HepG2 (cell line): Measurements from ENCODE around the gene DLX4. TPM values are rescaled to one million over a fixed set of nuclear protein-coding genes. Genes with fewer than 3 reads are reported as not detected.

Experiments used
- BRD4 ChIP-seq: sonication (generic); formaldehyde crosslinking; IDR thresholded peaks from 2 replicates; pipeline ENCODE4 v1.4.0; 2020; ENCODE audit warnings: missing genetic modification reagents
- HNRNPLL ChIP-seq: fragments of 200-400 bp; formaldehyde crosslinking; IDR thresholded peaks from 2 replicates; pipeline ENCODE4 v1.6.1; 2017; ENCODE audit warnings: mild to moderate bottlenecking, low read depth, low read length; ENCODE audit not compliant: poor library complexity, severe bottlenecking
- NCOA1 ChIP-seq: sonication (generic); formaldehyde crosslinking; IDR thresholded peaks from 2 replicates; pipeline ENCODE4 v1.9.0; 2021; ENCODE audit warnings: missing genetic modification reagents
- NFKB2 ChIP-seq: sonication (generic); formaldehyde crosslinking; IDR thresholded peaks from 2 replicates; pipeline ENCODE4 v1.4.0; 2020; ENCODE audit warnings: missing genetic modification reagents, borderline replicate concordance
- ZBTB7B ChIP-seq: sonication (generic); formaldehyde crosslinking; IDR thresholded peaks from 2 replicates; pipeline ENCODE4 v1.4.0; 2020; ENCODE audit warnings: missing genetic modification reagents
- ZFY ChIP-seq: sonication (generic); formaldehyde crosslinking; IDR thresholded peaks from 2 replicates; pipeline ENCODE4 v1.4.0; 2020; ENCODE audit warnings: missing genetic modification reagents
- ZNF160 ChIP-seq: sonication (generic); formaldehyde crosslinking; IDR thresholded peaks from 2 replicates; pipeline ENCODE4 v1.8.0; 2022; ENCODE audit warnings: mild to moderate bottlenecking, inconsistent platforms, missing genetic modification reagents
- ZZZ3 ChIP-seq: sonication (generic); formaldehyde crosslinking; IDR thresholded peaks from 2 replicates; pipeline ENCODE4 v1.4.0; 2020; ENCODE audit warnings: missing genetic modification reagents, mild to moderate bottlenecking, borderline replicate concordance
- polyA plus RNA-seq, 8 experiments: library from polyadenylated mRNA; depleted of rRNA in 3 of 8; stranded (reverse) in 7 of 8; unstranded in 1 of 8; fragments of >200 nt; fragmentation: Illumina TruSeq in 4 of 8; extraction: Trizol in 4 of 8; gene quantifications; 2 replicates each; pipeline versions ENCODE4 v1.2.1 to v1.2.3, GENCODE V29; 2011 to 2016; ENCODE audit warnings: low read depth in 4 of 8, missing spikeins in 1 of 8, mixed read lengths in 1 of 8; ENCODE audit not compliant: insufficient read depth in 1 of 8
- total RNA-seq, 5 experiments: library from RNA; depleted of rRNA; stranded (reverse); fragments of >200 nt; fragmentation: Illumina TruSeq; extraction: Trizol; gene quantifications; 2 replicates each; pipeline ENCODE4 v1.2.3, GENCODE V29; 2016; ENCODE audit warnings: low read depth in 1 of 5
- TF ChIP-seq, protein P1 (sequence below): sonication (generic); formaldehyde crosslinking; IDR thresholded peaks from 2 replicates; pipeline ENCODE4 v1.4.0; 2020; ENCODE audit warnings: mild to moderate bottlenecking, missing genetic modification reagents, borderline replicate concordance
- TF ChIP-seq, protein P2 (sequence below): sonication (generic); formaldehyde crosslinking; IDR thresholded peaks from 2 replicates; pipeline ENCODE4 v1.4.0; 2020; ENCODE audit warnings: missing genetic modification reagents
- TF ChIP-seq, protein P3 (sequence below), 2 experiments: sonication (generic) in 1 of 2; formaldehyde crosslinking in 1 of 2; IDR thresholded peaks; 2 replicates each; pipeline versions ENCODE4 v1.5.1 to v1.6.1; 2011 to 2020; ENCODE audit warnings: borderline replicate concordance in 1 of 2, low read depth in 1 of 2, low read length in 1 of 2, mild to moderate bottlenecking in 1 of 2, missing genetic modification reagents in 1 of 2, moderate library complexity in 1 of 2
- TF ChIP-seq, protein P4 (sequence below): sonication (generic); formaldehyde crosslinking; IDR thresholded peaks from 2 replicates; pipeline ENCODE4 v1.8.0; 2022; ENCODE audit warnings: low read depth, missing genetic modification reagents
- TF ChIP-seq, protein P5 (sequence below): sonication (generic); formaldehyde crosslinking; IDR thresholded peaks from 2 replicates; pipeline ENCODE4 v1.5.1; 2020; ENCODE audit warnings: mild to moderate bottlenecking, missing genetic modification reagents, moderate library complexity
- TF ChIP-seq, protein P6 (sequence below): sonication (generic); formaldehyde crosslinking; IDR thresholded peaks from 2 replicates; pipeline ENCODE4 v1.5.0; 2020; ENCODE audit warnings: mild to moderate bottlenecking, missing genetic modification reagents, borderline replicate concordance

Gene DLX4
- total and polyA plus RNA-seq, 2 of the 13 experiments (the other 11 are each of a cell fraction or from before 2014, with no cell fraction given) = 0.55 to 2.3 TPM

DNA sequence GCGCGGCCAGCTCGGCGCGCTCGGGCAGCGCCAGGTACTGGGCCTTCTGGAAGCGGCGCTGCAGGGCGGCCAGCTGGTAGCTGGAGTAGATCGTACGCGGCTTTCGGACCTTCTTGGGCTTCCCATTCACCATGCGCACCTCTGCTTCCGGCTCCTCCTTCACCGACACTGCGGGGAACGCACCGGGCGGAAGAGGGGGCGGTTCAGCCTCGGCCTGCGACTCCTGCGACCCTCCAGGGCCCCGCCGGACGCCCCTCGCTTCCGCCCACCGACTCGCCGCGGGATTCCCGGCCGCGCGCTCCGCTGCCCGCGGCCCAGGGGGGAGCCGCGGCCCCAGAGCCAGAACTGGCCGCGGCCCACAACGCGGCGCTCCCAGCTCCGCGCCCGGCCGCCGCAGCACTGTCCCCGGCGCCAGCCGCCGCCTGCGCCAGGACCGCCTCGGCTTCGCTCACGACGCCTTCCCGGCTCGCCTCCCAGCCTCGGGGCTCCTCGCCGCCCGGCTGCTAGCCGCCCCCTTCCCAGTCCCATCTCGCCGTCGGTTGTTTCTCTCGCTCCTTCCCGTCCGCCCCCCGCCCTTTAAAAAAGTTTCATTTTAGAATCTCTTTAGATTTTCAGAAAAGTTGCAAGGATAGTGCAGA lies 24.6 kb downstream of the DLX4 start (continued):
- TF ChIP-seq, protein P1, sequence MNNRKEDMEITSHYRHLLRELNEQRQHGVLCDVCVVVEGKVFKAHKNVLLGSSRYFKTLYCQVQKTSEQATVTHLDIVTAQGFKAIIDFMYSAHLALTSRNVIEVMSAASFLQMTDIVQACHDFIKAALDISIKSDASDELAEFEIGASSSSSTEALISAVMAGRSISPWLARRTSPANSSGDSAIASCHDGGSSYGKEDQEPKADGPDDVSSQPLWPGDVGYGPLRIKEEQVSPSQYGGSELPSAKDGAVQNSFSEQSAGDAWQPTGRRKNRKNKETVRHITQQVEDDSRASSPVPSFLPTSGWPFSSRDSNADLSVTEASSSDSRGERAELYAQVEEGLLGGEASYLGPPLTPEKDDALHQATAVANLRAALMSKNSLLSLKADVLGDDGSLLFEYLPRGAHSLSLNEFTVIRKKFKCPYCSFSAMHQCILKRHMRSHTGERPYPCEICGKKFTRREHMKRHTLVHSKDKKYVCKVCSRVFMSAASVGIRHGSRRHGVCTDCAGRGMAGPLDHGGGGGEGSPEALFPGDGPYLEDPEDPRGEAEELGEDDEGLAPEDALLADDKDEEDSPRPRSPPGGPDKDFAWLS (CRISPR knock-in tag) = no peak
- TF ChIP-seq ZZZ3 (CRISPR knock-in tag) (no peak), NFKB2 (0 out of 2 replicates have a peak, but pooled peaks have one; percentile 22), ZFY (CRISPR knock-in tag) (peak; percentile 23; the same call in 1 of the 2 replicates), HNRNPLL (peak; percentile 92), ZNF160 (CRISPR knock-in tag) (0 out of 2 replicates have a peak, but pooled peaks have one; percentile 46), BRD4 (CRISPR knock-in tag) (peak; percentile 17; the same call in 1 of the 2 replicates), ZBTB7B (CRISPR knock-in tag) (peak; percentile 51; the same call in 1 of the 2 replicates), NCOA1 (CRISPR knock-in tag) (no peak)
- TF ChIP-seq, protein P2, sequence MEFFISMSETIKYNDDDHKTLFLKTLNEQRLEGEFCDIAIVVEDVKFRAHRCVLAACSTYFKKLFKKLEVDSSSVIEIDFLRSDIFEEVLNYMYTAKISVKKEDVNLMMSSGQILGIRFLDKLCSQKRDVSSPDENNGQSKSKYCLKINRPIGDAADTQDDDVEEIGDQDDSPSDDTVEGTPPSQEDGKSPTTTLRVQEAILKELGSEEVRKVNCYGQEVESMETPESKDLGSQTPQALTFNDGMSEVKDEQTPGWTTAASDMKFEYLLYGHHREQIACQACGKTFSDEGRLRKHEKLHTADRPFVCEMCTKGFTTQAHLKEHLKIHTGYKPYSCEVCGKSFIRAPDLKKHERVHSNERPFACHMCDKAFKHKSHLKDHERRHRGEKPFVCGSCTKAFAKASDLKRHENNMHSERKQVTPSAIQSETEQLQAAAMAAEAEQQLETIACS = peak; percentile 38; the same call in 1 of the 2 replicates
- TF ChIP-seq, protein P3, sequence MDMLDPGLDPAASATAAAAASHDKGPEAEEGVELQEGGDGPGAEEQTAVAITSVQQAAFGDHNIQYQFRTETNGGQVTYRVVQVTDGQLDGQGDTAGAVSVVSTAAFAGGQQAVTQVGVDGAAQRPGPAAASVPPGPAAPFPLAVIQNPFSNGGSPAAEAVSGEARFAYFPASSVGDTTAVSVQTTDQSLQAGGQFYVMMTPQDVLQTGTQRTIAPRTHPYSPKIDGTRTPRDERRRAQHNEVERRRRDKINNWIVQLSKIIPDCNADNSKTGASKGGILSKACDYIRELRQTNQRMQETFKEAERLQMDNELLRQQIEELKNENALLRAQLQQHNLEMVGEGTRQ (IDR thresholded peaks at IDR 0.05; ENCODE audit: low read depth, low read length) = no peak
- TF ChIP-seq, protein P3 (CRISPR knock-in tag; IDR thresholded peaks at IDR 0.05; ENCODE audit: borderline replicate concordance) = no peak
- TF ChIP-seq, protein P4, sequence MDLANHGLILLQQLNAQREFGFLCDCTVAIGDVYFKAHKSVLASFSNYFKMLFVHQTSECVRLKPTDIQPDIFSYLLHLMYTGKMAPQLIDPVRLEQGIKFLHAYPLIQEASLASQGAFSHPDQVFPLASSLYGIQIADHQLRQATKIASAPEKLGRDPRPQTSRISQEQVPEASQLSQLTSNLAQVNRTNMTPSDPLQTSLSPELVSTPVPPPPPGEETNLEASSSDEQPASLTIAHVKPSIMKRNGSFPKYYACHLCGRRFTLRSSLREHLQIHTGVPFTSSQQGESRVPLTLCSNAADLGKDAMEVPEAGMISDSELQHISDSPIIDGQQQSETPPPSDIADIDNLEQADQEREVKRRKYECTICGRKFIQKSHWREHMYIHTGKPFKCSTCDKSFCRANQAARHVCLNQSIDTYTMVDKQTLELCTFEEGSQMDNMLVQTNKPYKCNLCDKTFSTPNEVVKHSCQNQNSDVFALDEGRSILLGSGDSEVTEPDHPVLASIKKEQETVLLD (CRISPR knock-in tag) = no peak
- TF ChIP-seq, protein P5, sequence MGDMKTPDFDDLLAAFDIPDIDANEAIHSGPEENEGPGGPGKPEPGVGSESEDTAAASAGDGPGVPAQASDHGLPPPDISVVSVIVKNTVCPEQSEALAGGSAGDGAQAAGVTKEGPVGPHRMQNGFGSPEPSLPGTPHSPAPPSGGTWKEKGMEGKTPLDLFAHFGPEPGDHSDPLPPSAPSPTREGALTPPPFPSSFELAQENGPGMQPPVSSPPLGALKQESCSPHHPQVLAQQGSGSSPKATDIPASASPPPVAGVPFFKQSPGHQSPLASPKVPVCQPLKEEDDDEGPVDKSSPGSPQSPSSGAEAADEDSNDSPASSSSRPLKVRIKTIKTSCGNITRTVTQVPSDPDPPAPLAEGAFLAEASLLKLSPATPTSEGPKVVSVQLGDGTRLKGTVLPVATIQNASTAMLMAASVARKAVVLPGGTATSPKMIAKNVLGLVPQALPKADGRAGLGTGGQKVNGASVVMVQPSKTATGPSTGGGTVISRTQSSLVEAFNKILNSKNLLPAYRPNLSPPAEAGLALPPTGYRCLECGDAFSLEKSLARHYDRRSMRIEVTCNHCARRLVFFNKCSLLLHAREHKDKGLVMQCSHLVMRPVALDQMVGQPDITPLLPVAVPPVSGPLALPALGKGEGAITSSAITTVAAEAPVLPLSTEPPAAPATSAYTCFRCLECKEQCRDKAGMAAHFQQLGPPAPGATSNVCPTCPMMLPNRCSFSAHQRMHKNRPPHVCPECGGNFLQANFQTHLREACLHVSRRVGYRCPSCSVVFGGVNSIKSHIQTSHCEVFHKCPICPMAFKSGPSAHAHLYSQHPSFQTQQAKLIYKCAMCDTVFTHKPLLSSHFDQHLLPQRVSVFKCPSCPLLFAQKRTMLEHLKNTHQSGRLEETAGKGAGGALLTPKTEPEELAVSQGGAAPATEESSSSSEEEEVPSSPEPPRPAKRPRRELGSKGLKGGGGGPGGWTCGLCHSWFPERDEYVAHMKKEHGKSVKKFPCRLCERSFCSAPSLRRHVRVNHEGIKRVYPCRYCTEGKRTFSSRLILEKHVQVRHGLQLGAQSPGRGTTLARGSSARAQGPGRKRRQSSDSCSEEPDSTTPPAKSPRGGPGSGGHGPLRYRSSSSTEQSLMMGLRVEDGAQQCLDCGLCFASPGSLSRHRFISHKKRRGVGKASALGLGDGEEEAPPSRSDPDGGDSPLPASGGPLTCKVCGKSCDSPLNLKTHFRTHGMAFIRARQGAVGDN (CRISPR knock-in tag) = peak; percentile 65
- TF ChIP-seq, protein P6, sequence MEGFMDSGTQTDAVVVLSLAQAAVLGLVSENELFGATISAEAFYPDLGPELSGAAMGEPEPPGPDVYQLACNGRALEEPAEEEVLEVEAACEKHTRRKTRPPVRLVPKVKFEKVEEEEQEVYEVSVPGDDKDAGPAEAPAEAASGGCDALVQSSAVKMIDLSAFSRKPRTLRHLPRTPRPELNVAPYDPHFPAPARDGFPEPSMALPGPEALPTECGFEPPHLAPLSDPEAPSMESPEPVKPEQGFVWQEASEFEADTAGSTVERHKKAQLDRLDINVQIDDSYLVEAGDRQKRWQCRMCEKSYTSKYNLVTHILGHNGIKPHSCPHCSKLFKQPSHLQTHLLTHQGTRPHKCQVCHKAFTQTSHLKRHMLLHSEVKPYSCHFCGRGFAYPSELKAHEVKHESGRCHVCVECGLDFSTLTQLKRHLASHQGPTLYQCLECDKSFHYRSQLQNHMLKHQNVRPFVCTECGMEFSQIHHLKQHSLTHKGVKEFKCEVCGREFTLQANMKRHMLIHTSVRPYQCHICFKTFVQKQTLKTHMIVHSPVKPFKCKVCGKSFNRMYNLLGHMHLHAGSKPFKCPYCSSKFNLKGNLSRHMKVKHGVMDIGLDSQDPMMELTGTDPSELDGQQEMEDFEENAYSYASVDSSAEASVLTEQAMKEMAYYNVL (CRISPR knock-in tag) = 0 out of 2 replicates have a peak, but pooled peaks have one; percentile 26
